HepG2 (cell line): ENCODE data around the gene MDP1.

ENCODE experiments used
- ESRRA ChIP-seq: sonication (generic); formaldehyde crosslinking; IDR thresholded peaks from 2 replicates; pipeline ENCODE4 v1.5.1; 2020; ENCODE audit warnings: mild to moderate bottlenecking, low read depth, missing genetic modification reagents
- FOXP1 ChIP-seq, 2 experiments: fragments of 450-650 bp in 1 of 2; IDR thresholded peaks; 2 replicates each; pipeline ENCODE4 v1.6.1; 2017 to 2018; ENCODE audit warnings: antibody characterized with exemption in 1 of 2
- MAFK ChIP-seq, 2 experiments: IDR thresholded peaks in 1 of 2; conservative IDR thresholded peaks in 1 of 2; 2 replicates each; pipeline ENCODE4 v1.6.1; 2011; ENCODE audit warnings: improper control_type of control experiment in 2 of 2, low read length in 2 of 2
- MXI1 ChIP-seq: IDR thresholded peaks from 3 replicates; pipeline ENCODE4 v1.6.1; 2012; ENCODE audit warnings: low read depth, low read length, inconsistent platforms, borderline replicate concordance
- SRY ChIP-seq: sonication (generic); formaldehyde crosslinking; IDR thresholded peaks from 2 replicates; pipeline ENCODE4 v1.8.0; 2022; ENCODE audit warnings: mild to moderate bottlenecking, missing genetic modification reagents
- USF2 ChIP-seq, 2 experiments: sonication (generic) in 1 of 2; formaldehyde crosslinking in 1 of 2; IDR thresholded peaks; 2 replicates each; pipeline versions ENCODE4 v1.5.1 to v1.6.1; 2011 to 2020; ENCODE audit warnings: borderline replicate concordance in 1 of 2, low read depth in 1 of 2, low read length in 1 of 2, mild to moderate bottlenecking in 1 of 2, missing genetic modification reagents in 1 of 2, moderate library complexity in 1 of 2
- ZNF790 ChIP-seq: sonication (generic); formaldehyde crosslinking; IDR thresholded peaks from 2 replicates; pipeline ENCODE4 v1.8.0; 2022; ENCODE audit warnings: missing genetic modification reagents, mild to moderate bottlenecking, borderline replicate concordance
- ZSCAN30 ChIP-seq: sonication (generic); formaldehyde crosslinking; IDR thresholded peaks from 2 replicates; pipeline ENCODE4 v1.5.0; 2020; ENCODE audit warnings: mild to moderate bottlenecking, missing genetic modification reagents

- TF ChIP-seq ESRRA (CRISPR knock-in tag) (0 out of 2 replicates have a peak, but pooled peaks have one; percentile 19), ZNF790 (CRISPR knock-in tag) (no peak), MXI1 (no peak; the same call in 2 of the 3 replicates), MAFK (conservative IDR thresholded peaks at IDR 0.05 in 1 of 2, IDR thresholded peaks at IDR 0.05 in 1 of 2; ENCODE audit: low read length in 2 of 2) (no peak), SRY (no peak), ZSCAN30 (CRISPR knock-in tag) (no peak), FOXP1 (IDR thresholded peaks at IDR 0.05) (no peak), FOXP1 (CRISPR knock-in tag; IDR thresholded peaks at IDR 0.05) (no peak), USF2 (IDR thresholded peaks at IDR 0.05; ENCODE audit: low read depth, low read length) (no peak), USF2 (CRISPR knock-in tag; IDR thresholded peaks at IDR 0.05; ENCODE audit: borderline replicate concordance) (no peak)
Observed at GRCh38 chr14:24196071-24197055, 19.5 kb downstream of the MDP1 start.
